ENCODE measurements around the gene NME9.

NME9 gene

DNA sequence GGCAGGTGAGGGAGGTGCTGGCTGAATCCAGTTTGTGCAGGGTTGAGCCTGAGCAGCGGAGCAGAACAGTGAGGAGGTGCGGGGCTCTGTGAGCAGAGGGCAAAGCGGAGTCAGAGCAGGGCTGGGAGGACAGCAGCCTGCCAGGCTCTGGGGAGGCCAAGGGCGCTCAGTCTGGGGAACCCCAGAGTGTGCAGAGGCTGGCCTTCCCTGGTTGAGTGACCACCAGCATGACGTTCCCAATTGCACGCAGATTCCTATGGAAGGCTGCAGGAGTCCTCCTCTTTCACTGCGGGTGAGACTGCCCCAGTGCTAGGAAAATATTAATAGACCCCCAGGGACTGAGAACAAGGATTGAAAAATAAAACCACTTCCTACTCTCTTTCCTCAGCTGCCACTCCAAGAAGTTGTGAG is 31.9 kb upstream of the NME9 start:
- no peak for DNase-seq

DNA sequence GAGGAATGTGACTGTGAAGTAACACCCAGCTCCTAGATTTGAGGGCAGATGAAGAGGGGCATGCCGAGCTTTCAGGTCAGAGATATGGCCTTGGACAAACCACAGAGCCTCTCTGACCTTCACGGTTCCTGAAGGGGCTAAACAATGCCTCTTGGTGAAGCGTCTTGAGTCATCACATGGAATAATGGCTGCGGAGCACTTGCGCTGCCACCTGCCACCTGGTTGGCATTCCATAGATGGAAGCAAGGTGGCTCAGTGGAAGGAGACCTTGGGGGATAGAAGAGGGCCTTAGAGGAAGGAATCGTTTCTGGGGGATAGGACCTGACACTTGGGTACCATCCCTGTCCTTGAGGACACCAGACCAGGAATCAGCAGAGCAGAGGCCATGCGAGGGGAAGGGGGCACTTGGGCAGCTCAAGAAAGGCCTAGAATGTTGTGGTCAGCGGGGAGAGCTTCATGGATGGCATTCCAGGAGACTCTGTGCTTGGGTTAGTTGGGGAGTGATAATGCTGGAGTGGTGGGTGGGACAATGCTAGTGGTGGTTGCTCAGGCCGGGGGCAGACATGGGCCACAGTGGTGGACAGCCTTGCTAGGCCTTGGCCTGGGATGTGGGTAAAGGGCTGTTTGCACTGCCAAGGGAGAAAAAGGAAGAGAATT is 31.3 kb upstream of the NME9 start:
- no peak for DNase-seq

DNA sequence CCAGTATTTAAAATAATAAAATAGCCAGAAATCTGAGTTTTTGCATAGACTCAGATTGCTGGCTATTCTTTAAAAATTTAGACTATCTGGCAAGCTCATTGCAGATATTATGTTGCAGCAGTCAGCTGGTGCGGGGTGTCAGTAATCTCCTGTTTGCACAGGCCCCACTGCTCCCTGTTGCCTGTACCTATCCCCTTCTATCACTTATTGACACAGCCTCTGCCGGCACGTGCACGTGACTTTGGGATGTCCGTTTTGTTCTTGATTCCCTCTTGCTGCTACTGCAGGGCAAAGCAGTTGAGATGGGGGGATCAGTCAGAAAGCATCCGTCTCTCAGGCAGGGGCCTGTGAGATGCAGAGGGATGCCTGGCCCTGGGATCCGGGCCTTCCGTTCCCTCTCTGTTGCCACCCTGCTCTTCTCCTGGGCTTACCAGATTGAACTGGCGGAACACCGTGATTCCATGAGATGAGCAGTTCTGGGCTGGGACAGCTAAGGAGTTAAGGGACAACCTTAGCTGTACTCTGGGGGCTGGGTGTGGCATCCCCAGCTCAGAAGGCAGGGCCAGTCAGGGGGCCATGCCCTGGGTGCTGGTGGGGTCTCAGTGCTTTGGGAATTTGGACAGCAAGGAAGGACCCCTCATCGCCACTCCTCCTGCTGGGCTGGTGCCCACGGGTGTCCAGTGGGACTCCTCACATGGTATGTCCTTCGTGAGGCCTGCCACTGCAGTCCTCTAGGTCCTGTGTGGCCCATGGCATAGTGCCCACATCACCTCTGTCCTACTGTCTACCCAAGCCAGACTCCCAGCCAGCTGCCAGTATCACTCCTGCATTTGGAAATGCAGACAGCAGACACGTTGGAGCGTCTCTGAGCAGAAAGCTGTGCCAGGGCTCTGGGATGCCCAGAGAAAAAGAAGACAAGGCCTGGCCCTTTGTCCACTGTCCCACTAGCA is 30.5 kb upstream of the NME9 start:
- DNase-seq: no peak

DNA sequence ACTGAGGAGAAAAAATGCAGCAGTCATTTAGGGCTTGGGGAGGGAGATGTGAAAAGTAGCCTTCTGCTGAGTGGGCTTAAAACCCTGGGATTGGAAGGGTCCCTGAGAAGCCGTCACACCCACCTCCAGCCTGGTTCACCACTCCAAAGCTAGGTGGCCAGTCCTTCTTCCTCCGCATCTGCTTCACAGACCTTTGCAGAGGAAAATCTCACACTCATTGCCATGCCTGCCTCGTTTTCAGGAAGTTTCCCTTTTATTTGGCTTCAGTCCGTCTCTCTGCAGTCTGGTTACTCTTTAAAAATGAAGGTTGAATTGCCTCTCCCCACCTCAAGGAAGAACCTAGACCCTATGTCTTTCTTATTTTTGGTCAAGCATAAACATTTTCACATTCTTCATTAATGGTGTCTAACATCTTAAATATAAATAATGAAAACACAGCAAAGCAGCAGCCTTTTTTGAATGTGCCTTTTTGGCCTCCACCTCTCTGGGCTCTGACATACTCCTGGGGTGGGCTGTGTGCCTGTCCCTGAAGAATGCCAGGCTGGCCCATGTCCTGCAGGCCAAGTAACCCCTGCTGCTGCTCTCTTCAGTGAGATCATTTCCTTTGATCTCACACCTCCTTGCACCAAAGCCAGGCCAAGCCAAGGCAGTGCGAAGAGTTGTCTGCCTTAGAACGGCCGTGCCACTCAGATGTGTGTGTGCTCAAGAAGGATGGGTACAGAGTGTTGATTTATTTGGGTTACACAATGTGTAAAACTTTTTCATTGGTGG is 29.7 kb upstream of the NME9 start:
- no peak for DNase-seq

DNA sequence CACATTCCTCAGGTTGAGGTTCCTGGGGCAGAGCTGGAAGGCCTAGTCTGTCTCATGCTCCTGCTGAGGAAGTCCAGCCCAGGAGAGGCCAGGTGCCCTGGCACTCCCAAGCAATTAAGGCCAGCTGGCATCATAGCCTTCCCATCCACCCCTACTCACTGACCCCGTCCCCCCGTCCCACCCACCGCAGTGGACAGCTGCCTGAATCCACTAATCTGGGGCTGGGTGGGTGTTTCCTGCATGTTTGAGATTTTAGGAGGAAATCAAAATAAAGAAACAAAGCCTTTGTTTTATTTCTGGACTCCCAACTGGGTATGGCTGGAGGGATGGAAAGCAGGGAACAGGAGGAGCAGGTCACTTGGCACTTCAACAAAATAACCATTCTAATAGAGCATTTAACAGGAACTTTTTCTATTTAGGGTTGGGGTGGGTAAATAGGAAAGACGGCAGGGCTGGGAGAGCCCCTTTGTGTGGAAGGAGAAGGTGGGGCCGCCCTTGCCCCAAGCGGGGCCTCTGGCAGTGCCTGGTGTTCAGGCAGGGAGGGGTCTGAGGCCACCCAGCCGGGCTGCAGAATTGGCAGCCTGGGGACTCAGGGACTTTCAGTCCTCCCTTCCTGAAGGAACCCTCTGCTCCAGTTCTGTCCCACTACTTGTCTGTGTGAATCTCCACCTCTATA is 27.2 kb upstream of the NME9 start:
- no peak for DNase-seq

DNA sequence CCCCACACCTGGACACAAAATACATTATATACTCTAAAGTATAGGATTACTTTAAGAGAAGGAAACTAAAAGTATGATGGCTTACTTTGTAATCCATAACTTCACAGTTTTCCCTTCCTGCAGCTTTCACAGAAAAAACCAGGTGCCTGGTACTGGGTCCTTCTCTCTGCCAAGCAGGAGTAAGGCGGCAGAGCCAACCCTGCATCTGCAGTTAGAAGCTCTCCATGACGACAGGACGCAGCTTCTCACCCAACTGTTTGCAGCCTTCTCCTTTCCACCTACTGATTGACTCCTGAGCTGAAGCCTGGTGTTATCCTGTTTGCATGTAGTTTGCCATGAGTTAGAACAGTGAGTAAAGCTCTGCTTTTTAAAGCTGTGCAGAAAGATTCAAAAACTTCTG is 25.4 kb upstream of the NME9 start:
- DNase-seq: no peak

DNA sequence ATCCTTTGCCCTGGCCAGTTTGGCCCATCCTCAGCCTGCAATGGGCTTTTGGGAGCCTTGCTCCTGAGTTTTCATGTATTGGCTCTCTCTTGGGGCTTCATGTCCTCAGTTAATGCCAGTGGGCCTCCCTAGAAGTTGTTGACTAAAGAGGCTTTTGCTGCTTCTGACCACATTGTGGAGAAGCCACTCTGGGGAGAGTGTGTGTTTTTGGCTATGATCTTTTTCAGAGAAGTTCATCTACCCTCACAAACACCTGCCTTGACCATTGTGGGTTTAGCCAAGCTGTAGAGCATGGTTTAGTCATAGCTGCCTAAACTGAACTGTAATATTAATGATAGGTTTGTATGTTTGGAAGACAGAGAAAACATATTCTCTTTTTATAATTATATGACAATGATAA is 24.7 kb upstream of the NME9 start:
- DNase-seq: no peak

DNA sequence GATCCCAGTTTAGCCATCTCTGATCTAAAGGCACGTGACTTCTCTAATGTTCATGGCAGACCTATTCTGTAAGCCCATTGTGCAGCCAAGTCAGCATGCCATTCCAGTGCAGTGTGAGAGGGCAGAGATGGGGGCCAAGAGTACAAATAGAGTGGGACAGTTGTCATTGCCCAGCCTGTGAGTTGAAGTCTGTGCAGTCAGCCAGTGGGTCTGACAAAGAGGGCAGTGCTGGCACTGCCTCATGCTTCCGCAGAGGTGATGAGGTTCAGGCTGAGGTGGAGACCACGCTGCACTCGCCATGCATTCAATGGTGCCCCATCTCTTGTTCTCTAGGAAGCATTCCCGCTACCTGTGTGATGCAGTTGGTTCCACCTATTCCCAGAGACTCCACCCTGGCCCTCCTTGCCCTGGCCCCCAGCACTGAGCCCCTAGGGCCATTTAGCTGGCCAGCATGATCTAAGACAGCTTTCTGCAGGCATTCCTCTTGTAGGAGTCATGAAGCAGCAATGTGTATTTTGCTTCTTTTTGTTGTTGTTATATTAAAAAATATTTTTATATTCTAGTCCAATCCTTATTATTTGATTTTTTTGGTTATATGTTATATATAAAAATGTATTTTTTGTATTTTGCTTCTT is 22.4 kb upstream of the NME9 start:
- no peak for DNase-seq

DNA sequence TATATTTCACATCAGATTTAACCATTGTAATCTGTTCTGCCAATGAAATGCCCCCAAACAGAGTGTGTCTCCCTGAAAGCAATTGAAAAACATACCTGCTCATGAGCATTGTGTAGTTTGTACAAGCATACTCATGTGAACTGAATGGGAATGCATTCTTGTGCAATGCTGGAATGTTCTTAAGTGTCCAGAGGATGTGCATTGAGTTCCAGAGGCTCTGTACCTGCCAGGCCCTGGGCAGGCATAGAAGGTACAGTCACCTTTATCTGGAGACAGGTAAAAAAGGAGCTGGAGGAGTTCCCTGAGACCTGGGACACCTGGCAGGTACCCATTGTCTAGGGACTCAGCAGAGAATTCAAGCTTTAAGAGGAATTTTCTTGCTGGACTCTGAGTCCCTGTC is 21.5 kb upstream of the NME9 start:
- DNase-seq: no peak

DNA sequence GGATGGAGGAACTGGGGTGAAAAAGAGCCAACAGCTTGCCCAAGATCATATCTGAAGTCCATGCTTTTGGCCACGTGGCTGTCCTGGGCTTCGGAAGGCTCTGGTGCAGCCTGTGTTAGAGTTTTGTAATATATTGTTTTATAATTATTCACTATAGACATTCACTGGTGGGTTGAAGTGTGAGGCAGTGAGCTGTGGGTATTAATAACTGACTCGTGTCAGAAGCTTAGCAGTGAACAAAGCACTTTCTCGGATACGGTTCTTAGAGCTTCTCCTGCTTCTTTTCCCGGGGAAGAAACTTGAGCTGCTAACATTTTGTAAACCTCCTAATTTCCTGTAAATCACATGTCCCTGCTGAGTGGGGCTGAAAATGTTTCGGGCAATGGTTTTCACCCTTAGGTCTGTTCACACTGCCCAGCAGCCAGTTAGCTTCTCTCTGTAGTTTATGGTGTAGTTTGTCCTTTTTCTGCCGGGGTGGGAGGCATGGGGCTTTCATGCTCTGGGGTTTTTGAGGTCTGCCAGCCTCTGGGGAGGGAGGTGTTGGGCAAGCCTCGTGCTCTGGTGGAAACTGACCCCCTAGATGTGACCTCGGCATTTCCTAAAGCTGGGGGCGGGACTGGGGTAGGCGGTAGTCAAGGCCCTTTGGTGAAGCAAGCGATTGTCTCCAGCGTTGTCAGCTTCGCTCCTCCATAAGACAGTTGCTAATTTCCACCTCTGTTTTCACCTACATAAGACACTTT is 20.4 kb upstream of the NME9 start:
- no peak for DNase-seq

DNA sequence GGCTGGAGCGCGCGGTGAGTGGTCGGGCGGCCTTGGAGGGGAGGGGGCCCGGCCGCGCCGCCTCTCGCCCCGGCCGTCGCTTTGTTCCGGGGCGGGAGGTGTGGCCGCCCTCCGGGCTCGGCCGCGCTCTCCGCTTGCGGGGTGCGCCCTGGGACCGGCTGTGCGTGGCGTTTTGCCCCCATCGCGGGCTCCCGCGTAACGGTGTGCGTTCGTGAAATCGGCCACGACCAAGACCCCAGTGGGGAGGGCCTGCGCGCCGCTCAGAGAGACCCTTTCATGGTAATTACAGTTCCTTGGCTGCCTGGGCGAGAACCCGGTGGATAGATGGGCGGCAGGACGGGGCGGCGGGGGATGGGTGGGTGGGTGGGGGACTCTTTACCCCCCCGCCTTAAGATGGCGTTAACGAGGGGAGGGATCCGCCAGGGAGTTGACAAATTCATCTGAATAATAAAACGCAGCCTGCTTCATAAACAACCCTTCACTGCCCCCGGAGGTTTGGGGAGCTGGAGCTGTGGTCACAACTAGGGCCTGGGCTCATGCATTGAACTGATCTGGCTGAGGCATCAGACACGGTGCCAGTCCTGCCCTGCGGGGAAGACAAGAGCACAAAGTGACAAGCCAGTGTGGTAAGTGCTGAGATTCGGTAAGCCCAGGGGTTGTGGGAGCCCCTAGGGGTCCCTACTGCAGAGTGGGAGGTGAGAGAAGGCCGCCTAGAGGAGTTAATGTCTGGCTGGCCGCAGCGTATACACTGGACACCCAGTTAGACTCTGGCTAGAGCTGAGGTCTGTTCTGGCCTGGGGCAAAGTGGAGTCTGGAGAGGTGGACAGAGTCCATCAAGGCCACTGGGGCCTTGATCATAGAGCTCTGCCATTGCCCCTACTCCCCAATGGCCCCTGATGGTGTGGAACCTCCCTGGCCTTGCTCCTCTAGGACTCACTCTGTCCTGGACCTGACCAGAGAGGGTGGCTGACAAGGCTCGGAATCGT is 19.4 kb upstream of the NME9 start:
- DNase-seq: no peak

DNA sequence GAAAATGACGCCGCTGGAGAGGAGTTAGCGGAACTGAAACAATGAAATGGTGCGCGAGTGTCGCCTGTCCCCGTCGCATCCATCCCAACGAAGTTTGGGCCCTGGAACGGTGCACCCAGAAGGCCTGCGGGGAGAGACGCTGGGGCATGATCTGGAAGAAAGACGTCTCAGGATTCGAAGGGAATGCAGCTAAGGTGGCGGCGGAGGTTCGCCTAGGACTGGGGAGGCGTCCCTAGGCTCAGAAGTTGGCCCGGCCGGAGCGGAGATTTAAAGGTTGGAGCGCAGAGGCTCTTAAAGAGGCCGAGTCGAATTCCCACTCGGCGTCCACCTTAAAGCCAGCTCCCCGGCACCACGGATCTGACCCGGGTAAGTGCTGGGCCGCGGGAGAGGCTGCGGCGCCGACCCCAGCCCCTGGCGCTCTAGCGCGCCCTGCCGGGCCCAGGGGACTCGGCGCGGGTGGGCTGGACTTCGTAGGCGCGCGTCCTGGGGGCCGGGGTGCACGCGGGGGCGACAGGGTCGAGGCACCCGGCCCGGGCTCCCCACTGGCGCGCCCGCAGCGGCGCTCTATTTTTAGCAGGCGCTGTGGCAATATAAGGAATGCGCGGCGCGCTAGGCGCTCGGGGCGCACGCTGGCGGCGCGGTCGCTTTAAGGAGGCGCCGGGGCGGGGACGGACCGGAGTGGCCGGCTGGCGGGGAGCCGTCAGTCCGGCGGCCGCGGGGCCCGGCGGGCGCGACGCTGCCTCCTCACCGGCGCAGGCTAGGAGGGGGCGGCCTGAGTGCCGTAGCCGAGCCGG is 18.5 kb upstream of the NME9 start, which contains the start of gene MRAS:
Gene MRAS, plus strand, starts transcription at position 620 of the 794 bp plus-strand sequence. CDS start 24,305 bp downstream, outside the sequence.
- no peak for DNase-seq

DNA sequence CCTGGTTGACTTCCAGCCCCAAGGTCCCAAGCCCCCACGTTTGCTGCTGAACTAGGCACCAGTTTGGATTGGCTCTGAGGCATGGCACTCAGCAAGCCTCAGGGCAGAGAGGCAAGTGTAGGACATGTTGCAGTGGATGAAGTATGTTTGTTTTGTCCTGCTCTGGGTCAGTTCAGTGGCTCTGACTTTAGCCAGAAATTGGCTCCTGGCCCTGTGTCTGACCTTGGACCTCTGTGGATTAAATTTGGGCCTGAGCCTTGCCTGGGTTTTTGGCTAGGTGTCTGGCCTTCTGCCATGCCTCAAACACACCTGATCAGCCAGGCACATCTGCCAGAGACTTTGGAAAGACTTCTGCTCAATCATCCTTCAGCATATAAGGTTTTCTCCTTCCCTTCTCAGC is 15.1 kb upstream of the NME9 start:
- DNase-seq: no peak

DNA sequence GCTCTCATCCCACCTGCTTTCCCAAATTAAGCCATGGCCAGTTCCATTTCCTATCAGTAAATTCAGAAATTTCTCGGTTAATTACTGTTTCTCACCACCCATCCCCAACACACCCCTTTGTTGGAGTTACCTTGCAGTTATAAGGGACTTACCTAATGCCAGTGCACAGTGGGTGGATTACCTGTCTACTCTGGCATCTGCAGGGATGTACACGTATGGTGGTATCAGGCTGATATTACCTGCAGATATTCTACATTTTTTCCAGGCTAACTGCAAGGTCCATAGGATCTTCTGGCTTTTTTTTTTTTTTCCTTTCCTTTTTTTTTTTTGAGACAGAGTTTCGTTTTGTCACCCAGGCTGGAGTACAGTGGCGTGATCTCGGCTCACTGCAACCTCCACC is 10.9 kb upstream of the NME9 start:
- no peak for DNase-seq

DNA sequence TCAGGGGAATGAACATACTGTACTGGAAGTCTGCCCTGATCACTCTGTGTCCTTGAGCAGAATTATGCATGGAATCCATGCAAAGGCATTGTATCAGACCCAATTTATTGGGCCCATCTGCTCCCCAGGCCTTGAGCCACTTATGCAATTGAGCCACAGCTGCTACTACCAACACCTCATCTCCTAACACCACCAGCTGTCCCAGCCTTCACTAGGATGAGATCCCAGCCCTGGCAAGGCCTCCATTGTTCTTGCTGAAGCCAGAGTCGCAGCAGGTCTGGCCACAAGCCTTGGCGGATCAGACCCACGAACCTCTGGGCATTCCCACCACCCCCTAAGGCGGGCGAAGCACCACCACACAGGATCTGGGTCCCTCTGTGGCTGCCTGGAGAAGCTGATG is 9.2 kb upstream of the NME9 start:
- no peak for DNase-seq

DNA sequence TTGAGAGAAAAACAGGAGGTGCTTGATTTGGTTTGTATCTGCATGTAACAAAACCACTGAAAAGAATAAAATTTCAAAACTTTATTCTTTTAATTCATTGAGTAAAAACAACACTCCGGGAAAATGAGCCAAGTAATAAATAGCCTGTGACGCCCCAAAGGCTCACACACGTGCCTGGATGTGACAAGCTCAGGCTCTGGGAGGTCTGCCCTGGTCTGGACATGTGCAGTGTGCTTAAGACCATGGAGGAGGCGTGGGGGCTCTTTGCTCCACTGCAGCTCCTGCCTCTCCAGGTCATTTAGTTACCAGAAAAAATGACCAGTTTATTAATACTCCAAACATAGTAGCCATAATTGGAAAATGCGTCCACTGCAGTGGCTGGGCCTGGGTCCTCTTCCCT is 8.6 kb upstream of the NME9 start:
- DNase-seq: no peak

DNA sequence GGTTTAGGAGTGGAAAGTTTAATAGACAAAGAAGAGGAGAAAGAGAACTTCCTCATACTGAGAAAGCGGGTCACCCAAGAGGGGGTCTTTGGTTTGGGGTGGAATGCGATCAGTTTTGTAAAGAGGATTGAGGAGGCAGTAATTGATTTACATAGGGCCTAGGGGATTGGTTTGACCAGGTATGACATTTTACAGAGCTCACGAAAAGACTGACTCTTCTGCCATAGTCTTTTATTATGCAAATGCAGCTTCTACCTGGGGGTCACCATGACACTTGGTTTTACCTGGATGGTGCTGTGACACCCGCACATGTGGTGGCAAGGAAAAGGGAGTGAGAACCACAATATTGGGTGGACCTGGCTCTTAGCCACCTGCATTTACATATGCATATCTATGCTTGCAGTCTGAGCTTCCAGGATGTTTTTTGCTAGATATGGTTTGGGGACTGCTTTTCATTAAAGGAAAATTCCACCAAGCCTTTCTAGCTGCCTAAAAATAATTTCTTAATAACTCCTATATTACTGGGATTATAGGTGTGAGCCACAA is 6.9 kb upstream of the NME9 start:
- DNase-seq: no peak

DNA sequence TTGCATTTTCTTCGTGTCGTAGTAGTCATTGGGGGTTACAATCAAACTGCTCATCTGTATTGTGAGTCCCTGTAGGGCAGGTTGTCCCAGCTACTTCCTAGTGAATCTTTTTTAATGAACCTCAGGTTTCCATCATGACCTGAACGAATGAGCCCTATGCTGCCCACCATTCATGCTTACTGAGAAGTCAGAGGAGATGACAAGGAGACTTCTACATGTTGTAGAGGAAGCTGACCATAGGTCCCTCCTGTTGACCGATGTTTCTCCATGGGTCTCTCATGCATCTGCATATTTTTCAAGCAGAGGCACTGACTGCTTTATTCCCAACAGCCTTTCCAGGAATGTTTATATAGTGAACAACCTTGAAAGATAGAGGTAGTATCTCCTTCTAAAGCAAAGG is 5.0 kb upstream of the NME9 start:
- no peak for DNase-seq

DNA sequence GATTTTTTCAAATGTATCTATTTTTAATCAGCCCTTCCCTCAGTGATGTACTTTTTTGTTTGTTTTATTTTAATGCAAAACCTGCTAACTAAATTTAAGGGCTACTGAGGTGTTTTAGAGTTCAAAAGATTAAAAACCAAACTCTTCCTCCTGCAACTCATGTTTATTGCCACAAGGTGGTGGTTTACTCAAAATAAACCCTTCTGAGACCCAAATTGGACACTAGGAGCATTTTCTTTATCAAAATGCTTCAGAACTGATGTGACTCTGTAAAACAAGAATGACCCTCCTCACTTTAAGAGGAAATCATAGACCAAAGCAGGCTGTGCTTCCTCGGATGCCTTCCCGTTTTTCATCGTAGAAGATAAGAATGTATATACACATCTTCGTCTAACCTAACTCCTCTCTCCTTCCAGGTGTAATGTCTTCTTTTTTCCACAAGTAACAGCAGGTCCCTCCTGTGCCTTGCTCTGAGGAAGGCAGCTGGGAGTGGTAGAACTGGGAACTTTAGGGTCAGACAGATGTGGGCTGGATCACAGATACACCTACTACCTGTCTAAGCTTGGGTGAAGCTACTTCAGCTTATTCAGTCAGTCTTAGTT is 2.9 kb upstream of the NME9 start:
- no peak for DNase-seq
